Measurements from ENCODE around the gene BTBD10.
A peak's percentile ranks its signal among the peaks of the same experiment; 100 is the strongest.
"Not testable (repeated sequence)": the region's sequence is repeated elsewhere in the genome, so short reads cannot be mapped to it uniquely, and the experiment has no call there.

Gene BTBD10

GRCh38 chr11:13405220-13405619, 57.8 kb downstream of the BTBD10 start:
- no peak overlapping the region for H3K4me3 ChIP-seq (replicated peaks; ENCODE audit: low read depth, low read length)
- TF ChIP-seq, protein P1, sequence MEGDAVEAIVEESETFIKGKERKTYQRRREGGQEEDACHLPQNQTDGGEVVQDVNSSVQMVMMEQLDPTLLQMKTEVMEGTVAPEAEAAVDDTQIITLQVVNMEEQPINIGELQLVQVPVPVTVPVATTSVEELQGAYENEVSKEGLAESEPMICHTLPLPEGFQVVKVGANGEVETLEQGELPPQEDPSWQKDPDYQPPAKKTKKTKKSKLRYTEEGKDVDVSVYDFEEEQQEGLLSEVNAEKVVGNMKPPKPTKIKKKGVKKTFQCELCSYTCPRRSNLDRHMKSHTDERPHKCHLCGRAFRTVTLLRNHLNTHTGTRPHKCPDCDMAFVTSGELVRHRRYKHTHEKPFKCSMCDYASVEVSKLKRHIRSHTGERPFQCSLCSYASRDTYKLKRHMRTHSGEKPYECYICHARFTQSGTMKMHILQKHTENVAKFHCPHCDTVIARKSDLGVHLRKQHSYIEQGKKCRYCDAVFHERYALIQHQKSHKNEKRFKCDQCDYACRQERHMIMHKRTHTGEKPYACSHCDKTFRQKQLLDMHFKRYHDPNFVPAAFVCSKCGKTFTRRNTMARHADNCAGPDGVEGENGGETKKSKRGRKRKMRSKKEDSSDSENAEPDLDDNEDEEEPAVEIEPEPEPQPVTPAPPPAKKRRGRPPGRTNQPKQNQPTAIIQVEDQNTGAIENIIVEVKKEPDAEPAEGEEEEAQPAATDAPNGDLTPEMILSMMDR (IDR thresholded peaks at IDR 0.05; ENCODE audit: low read length, missing control alignments), result no peak
- DNase-seq (ENCODE audit: low read depth), result no peak

GRCh38 chr11:13398335-13398734, 64.7 kb downstream of the BTBD10 start:
- not testable (repeated sequence) for H3K4me3 ChIP-seq (replicated peaks; ENCODE audit: low read depth, low read length); DNase-seq (ENCODE audit: low read depth)

DNA sequence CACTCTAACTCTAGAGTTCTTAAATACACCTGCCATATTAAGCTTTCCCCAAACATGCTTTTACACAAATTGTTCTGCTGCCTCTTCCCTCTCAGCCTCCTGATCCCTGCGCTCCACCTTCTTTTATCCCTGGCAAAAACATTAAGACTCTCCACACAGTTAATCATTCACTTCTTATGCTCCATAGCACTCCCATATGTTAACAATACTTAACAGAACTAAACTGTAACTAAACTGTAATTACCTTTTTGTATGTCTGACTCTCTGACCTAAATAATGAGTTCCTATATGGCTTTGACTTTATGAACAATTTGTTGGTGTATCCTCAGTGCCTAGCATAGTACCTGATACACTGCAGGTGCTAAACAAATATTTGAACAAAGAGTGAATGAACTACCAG, 71.8 kb downstream of the BTBD10 start:
- no peak overlapping the region for H3K4me3 ChIP-seq (replicated peaks; ENCODE audit: low read depth, low read length)
- DNase-seq (ENCODE audit: low read depth), result no peak
- TF ChIP-seq, protein P1 (IDR thresholded peaks at IDR 0.05; ENCODE audit: low read length, missing control alignments), result no peak

DNA sequence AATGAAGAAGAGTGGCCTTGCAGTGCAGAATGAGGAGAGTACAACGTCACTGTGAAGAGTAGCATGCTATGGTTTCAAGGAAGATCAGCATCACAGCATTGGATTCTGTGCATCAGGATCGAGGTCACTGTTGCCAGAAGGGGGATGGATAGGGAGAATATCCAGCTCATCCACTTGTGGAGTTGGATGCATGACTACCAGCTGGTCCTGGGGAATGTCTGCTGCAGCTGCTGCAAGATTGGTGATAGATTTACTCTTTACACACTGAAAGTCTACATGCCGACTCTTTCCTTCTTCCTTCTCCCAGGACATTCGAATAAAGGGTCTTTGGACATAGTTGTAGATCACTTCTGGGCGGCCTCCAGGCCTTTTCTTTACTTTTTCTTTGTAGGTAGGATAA, 74.3 kb downstream of the BTBD10 start:
- H3K4me3 ChIP-seq (replicated peaks; ENCODE audit: low read depth, low read length), result no peak overlapping the region
- no peak for DNase-seq (ENCODE audit: low read depth)
- TF ChIP-seq, protein P1 (IDR thresholded peaks at IDR 0.05; ENCODE audit: low read length, missing control alignments), result no peak

- TF ChIP-seq, protein P1 (IDR thresholded peaks at IDR 0.05; ENCODE audit: low read length, missing control alignments), result no peak
- no peak for DNase-seq (ENCODE audit: low read depth)
- no peak overlapping the region for H3K4me3 ChIP-seq (replicated peaks; ENCODE audit: low read depth, low read length)
Observed at GRCh38 chr11:13386567-13386966, 76.5 kb downstream of the BTBD10 start.

DNA sequence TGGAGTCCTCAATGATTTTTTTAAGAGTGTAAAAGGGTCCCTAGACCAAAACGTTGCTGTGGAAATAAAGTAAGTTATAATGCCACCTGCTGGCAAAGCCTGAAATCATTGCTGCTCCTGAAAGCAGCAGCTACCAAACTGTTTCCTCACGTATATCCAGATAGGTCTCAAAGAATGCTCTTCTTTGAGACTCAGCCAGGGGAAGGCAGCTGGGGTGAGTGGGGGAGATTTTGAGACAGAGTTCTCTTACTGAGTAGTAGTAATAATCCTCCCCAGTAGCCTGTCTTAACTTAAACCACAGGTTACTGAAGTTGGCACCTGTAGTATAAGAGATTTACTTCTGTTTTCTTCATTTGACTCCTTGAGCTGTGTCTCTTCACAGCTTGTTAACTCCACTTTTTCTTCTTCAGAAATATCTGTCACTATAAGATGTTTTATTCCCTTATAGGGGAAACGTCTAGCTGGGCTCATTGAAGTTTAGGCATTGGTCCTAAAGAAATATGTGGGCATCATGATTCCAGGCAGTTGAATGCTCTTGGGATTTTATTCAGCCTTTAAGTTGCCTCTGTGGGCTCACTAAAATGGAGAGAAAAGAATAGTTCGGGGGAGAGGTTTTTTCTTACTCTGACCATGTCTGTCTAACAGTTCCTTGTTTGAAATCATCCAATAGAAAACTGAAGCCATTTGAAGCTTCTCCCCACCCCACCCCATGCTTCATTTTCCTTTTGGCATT, 77.9 kb downstream of the BTBD10 start:
- H3K4me3 ChIP-seq (replicated peaks; ENCODE audit: low read depth, low read length), result no peak overlapping the region
- TF ChIP-seq, protein P1 (IDR thresholded peaks at IDR 0.05; ENCODE audit: low read length, missing control alignments), result peak; percentile 72
- DNase-seq (ENCODE audit: low read depth), result peak; percentile 72

- no peak for DNase-seq (ENCODE audit: low read depth)
- TF ChIP-seq, protein P1 (IDR thresholded peaks at IDR 0.05; ENCODE audit: low read length, missing control alignments), result no peak
- H3K4me3 ChIP-seq (replicated peaks; ENCODE audit: low read depth, low read length), result no peak overlapping the region
Observed at GRCh38 chr11:13382751-13383150, 80.3 kb downstream of the BTBD10 start.
